HG03378 (cell line): ENCODE data around the gene GATB.

Source experiments
- ATAC-seq: cut with Tn5 transposase; IDR thresholded peaks from one replicate; pipeline ENCODE4 v1.9.1; 2021; ENCODE audit warnings: mild to moderate bottlenecking, moderate library complexity; ENCODE audit not compliant: unreplicated experiment

GATB gene

DNA sequence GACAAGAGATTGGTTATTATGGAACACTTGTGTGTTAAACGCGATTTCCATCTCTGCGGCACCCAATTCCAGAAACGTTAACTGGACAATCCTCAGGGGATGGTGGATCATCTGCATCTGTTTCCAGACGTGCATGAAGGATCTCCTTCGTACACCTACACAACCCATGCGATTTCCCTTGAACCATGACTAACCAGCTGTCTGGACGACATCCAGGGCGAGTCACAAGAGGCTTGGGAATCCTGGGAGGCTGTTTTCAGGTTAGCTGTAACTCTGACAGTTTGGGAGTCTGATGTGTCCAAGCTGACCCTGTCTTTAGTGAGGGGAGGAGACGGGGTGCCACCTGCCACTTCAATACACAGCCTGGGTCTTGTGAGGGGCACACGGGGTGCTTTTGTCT, 84.5 kb downstream of the GATB start:
- no peak for ATAC-seq

DNA sequence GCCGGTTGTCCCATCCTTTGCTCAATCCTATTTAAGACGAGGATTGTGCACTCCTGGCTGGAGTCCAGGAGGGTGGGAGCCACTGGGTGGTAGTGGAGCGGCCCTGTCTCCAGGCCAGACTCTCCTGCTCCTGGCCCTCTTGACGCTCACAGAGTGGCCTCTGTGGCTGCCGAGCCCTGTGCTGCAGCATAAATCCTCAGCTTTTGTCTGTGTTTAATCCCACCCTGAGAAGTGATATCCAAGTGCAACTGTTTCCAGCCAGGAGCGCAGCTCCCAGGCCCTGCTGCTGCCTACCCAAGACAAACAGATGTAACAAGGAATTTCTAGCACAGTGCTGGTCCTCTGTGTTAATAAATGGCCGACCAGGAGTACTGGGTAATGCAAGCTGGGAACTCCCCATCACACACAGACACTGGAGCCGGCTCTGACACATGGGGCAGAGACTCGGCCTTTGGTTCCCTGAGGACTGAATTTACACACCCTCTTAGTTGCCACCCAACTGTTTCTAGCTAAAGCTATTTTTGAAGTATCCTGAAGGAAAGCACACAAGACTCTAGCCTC, 85.3 kb downstream of the GATB start:
- no peak for ATAC-seq

DNA sequence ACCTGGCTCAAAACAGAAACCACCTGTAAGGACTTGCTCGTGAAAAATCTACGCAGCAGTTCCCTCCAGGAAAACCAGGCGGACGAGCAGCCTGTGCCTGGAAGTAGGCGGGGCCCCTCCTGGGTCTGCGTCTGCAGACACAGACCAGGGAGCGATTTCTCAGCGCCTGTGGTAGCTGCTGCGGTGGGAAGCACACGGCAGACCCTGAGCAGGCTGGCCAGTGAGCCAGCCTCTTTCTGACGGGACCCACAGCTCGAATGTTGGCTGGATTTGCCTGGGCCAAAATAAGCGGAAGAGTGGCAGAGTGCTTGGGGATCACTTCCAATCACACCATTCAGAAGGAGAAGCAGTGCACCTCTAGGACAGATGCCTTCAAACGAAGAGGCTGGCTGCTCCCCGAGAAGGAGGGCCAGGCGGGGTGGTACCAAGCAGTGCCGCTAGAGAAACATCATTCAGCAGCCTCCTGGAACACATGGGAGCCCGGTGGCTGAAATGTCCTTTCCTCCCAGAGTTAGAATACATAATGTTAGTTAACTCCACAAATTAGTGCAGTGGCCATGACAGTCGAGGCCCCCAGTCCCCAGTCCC, 85.9 kb downstream of the GATB start:
- no peak for ATAC-seq

DNA sequence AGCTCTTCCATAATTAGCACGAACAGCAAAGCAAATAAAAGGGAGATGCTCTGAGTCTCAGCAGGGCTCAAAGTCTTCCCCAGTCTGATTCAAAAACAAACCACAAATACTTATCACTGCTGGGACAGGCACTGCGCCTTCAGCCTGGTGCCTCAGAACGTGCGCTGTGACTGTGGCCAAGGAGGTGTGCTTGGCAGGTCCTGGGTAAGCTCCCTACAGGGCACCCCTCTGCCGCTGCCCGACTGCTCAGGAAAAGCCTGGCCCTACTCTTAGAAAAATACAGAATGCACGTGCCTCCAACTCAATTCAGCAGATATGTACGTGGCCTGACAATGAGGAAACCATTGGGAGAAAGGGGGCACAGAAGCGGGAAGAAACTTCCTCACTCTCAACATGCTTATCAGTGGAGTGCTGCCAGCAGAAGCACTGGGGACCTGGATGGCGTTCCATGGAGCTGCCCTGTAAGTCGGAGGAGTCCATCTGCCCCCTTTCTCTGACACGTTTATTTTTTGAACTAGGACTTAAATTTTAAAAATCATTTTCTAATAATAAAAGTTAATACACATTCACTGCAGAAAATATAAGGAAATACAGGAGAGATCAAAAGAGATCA, 86.8 kb downstream of the GATB start:
- ATAC-seq, result no peak

DNA sequence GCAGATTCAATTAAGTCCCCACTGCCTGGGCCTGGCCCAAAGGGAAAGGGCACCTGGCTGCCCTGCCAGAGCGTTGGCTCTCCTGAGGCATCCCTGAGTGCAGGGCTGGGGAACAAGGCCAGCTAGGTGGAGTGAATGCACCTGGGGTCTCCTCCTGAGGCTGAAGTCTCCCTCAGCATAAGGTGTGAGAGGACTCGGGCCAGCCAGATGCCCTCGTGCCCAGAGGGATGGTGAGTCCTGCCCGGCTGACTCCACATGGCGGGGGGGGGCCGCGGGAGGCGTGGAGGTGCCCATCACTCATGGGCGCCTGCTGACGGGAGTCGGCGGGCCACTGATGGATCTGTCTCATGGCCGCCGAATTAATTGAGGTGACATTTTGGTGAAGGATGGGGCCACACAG, 87.8 kb downstream of the GATB start:
- no peak for ATAC-seq

DNA sequence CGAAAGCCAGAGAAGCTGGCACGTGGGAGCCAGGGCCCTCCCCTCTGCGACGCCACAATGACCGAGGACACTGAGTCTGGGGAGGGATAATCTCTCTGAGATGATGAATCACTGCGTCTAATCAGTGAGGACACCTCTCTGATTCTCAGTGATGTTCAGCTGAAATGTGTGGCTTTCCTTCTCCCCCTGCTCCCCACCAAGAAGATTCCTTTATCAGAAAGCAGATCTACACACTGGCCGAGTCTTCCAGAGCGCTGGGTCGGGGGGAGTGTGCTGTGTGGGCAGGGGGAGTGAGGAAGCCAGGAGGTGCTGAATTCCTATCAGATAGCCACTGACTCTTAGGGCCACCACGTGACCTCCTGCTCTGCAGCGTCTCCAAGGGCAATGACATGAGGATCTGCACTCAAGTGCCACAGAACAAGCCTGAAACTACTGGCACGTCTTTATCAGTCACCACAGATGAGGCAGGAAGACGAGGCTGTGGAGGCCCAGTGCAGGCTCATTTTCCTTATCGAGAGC, 89.2 kb downstream of the GATB start:
- no peak for ATAC-seq

DNA sequence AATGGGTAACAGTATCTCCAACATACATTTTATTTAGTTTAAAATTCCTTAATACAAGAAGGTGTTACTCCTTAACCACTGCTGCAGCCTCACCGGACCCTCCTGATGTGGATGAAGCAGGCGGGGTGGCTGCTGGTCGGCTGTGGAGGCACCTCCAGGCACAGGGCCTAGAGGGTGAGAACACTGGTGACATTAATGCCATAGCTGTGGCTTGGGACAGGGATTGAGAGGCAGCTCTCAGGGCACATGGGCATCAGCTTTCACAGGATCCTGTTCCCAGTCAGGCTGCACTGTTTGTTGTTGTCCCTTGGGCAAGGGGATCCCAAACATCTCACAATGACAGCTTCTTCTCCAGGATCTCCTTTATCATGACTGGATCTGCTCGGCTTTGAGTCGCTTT, 90.0 kb downstream of the GATB start:
- ATAC-seq, result no peak

DNA sequence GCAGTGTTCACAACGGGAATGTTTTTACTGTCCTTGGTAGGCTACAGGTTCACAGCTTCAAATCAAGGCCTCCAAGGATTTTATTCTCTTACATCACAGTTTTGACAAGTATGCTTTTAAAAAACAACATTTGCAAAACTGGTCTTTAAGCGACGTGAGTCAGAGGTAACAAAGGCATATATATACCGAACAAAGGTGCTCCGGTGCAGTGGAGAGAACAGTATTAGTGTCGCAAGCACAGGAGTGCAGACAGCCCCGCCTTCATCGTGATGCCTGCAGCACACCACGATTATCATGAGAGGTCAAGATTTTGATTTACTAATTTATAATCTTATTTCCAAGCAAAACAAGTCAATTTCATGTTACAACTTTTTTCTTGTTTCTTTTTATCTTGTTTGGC, 90.8 kb downstream of the GATB start:
- ATAC-seq, result no peak

DNA sequence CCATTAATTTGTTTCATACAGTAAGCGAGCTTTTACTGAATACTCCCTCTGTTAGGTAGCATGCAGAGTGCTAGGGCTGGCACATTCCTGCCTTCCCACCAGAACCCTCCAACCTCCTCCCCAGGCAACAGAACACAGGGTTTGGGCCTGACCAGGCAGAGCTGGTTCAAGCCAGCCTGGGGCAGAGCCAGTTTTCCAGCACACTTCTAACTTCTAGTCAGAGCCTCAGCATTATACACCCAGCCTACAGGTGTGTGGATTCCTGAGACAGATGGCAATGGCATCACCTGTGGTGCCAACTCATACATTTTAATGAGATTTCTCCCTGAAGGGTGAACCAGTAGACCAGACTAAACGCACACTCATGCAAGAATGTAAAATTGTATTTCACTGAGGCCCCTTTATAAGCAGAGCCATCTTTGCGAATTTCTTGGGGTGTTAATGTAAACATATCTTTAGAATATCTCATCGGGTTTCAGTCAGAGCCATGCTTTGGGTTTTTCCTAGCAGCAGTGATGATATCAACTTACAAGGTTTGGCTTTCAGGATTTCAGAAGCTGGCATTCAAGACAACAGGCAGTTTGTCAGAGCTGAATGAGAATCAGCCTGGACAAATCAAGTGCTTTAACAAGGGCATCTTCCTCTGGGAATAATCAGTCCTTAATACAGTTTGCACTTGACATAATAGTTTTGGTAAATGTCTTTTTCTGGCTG, 92.0 kb downstream of the GATB start:
- no peak for ATAC-seq

DNA sequence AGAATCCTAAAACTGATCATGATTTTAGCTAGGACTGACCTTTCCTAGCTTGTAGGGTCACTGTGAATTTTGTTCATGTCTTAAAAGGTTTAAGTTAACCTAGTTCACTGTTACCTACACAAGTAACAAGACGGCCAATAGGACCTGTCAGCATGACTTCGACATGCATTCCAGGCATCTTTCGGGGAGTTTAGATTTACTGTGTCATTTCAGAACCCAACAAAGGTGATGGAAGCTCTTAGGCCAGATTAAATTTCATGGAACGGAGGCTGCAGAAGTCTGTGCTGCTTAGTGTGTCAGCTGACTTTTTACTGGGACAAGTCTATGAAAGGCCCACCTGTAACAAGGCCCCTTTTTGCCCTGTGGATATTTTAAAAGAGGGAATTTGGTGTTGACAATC, 93.1 kb downstream of the GATB start:
- ATAC-seq, result no peak

DNA sequence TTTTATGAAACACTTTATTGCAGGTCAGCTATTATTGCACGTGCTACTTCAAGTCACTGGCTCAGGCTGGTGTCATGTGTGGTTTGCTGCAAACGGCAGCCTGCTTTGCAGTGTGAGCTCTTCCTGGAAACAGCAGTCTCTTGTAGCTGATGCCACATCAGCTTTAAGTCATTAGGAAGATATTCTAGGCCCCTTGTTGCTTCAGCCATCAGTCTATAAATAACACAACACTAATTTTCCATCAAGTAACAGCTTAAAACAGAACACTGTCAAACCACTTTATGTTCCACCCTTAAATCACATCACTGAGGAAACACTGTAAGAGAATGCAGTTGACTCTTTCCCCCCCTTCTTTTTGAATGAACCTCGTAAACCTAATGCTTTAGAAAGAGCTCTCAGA, 93.8 kb downstream of the GATB start:
- ATAC-seq, result no peak

DNA sequence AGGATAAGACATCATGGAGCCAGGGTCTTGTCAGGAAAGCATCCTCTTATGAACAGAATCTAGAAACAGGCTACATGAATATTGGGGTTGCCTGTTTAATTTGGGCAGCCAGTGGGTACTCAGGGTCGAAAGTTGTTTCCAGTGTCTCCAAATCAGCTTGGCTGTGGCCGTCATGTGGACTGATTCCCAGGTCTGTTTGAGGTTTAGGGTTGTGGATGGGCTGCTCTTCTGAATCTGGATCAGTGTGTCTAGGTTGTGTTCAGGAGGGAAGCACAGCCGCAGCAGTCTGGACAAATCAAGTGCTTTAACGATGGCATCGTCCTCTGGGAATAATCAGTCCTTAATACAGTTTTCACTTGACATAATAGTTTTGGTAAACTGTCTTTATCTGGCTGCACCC, 94.3 kb downstream of the GATB start:
- ATAC-seq, result no peak

DNA sequence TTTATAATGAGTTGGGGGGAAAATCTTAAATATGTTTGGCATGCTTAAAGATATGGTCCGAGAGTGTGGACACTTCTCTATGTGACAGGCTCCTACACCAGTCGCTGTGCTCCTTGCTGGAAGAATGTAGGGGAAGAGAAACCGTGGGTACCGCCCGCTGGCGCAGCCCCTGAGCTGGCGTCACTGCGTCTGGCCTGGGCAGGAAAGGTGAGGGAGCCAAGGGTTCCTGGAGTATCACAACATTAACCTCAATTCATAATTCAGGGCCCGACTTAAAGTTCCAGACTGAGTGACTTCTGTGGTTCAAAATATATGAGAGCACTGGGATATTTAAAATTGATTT, 95.1 kb downstream of the GATB start:
- ATAC-seq, result no peak

DNA sequence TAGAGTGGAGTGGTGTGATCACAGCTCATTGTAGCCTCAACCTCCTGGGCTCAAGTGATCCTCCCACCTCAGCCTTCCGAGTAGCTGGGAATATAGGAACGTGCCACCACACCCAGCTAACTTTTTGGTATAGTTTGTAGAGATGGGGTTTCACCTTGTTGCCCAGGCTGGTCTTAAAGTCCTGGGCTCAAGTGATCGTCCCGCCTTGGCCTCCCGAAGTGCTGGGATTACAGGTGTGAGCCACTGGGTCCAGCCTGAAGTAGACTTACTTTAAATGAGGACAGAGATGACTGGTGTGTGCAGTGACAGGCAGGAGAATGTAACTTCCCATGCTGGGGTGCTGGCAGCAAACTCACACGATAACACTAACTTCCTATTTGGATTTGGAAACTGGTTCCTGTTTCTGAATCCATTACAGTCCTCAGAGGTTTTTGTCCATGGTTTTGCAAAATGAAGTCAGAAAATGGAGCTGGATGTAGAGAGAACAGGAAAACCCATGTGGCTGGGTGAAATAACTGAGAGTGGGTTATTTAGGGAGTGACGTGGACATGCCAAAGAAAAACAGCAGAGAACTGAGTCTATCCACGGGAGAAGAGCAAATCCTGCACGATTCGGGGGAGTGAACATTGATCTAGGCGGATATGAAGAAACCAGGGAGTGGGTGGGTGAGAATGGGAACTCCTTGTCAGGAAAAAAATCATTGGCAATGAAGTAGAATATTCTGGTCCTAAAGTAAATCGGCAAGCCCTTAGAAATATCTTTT, 95.6 kb downstream of the GATB start:
- no peak for ATAC-seq

DNA sequence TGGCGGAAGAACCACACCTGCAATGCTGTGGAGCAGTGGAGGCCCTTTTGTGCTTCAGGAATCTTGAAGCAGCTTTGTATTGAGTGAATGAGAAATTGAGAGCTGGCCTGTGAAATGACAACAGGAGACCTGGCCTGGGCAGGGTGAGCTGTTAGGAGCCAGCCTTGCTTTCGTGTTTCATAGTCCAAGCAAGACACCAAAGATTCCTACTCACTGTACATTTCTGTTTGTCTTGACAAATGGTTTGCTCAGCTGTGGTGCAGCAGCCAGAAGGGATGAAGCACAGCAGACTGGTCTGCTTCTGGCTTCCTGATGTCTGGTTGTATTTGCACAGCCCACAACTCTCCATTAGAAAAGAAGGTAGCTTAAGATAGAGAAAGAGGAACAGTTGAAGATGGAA, 96.5 kb downstream of the GATB start:
- no peak for ATAC-seq

DNA sequence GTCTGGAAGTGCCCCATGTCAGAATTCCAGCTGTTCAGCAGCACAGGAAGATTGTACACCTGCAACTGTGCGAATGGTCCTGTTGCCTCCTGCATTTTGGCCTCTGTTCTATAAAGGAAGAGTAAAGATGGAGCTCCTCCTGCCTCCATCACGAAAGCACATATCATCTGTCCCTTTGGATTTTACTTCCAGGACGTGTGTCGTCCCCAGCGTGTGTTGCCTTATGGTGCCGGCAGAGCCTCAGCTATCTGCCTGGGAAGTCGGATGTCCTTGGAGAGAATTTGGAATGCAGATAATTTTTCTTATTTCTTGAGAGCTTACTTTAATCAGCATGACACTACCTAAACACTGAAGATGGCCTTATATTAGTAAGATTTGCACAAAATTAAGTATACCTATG, 97.7 kb downstream of the GATB start:
- ATAC-seq, result no peak

DNA sequence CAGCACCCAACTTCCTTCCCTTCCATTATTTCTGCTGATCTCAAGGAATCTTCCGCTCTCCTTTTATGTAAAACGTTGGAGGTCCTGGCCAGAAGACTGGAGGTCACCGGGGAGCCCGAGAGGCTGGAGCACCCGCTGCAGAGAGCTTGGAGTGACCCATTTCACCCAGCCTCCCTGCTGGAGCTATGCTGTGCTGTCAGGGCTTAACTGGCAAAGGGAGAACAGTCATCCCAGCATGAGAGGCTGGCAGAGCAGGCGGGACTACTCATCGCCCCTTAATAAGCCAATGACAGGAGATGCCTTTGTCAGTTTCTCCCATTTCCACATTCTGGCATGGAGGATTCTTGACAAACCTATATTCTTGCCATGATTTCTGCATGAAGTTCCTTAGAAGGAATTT, 98.9 kb downstream of the GATB start:
- ATAC-seq, result no peak

DNA sequence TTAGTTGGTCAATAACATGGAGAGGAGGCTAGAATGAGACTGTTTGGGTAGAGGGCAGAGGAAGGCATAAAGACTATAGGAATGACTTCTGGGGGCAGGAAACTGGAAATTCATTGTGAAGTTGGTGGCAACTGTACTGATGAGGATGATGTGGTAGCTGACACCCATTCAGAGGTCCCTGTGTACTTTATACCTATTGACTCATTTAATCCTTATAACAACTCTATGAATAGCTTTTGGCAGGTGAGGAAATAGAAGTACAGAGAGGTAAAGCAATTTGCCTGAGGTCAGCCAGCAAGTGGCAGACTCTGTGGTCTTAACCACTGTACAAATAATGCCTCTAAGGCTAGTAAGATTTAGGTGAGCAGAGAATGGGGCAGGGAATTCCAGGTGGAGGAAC, 100.1 kb downstream of the GATB start:
- no peak for ATAC-seq

DNA sequence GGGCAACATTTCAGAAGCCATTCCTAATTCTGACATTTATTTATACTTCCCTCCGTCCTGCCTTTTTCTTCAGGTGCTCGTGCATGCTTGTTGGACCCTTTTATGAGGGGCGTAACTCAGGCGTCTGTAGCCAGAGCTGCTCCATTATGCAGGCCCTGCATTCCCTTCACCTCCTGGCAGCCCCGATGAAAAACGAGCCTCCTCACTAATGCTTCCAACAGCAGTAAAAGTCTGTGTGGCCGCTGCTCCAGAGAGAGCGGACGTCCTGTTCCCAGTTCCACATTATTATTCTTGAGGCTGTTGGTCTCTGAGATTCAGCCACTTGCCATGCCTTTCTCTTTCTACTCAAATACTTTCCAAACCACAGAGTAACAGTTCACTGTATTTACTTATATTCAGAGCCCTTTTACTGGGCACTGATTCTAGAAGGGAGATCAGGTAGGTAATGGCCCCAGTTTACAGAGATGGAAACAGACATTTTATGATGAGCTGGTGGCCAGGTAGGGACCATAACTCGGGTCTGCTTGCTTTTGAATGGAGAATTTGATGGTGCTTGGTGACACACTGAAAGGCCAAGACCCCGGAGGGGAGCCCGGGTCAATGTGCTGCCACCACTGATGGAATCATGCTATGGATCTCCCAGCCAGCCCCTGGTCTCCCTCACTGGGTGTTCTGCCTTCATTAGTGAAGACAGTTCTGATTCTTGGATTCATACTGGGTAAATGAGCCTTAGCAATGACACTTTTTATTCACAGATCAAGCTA, 101.0 kb downstream of the GATB start:
- no peak for ATAC-seq

DNA sequence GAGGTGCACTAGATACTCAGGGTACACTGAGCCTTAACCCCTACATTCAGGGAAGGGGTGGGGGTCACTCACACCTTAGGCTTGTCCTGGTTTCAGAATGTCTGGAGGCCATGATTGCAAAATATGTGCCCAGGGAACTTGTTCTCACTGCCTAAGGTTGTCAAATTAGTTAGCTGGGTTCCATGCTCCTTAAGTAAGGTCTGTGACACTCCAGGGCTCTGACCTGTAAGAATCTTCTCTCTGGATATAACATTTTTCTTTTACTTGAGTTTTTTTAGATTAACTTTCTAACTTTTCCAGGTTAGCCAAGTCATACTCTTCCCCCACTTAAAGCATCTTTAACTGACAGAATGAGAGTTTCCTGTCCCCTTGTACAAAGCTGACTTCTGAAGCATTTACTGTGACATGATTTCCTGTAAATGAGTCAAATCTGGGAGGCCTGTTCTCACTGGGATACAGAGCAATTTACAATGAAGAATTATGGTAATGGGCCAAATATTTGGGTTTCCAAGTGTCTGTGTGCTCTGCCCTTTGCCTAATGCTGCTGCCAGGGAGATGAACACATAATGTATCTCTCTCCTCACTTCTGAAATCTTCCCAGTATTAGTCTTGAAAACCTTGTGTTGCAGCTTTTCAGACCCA, 101.7 kb downstream of the GATB start:
- ATAC-seq, result no peak
